Fibroblast of lung (primary cell): ENCODE measurements around the gene INSRR. TPM values are rescaled to one million over a fixed set of nuclear protein-coding genes. Genes with fewer than 3 reads are reported as not detected.

Source experiments
- DNase-seq, 2 donors: peaks; one replicate each; pipeline versions ENCODE4 v3.0.0 to v3.0.0-alpha.2; 2010; ENCODE audit warnings: low read depth in 2 of 2
- H2AFZ ChIP-seq: 2 replicates; pipeline ENCODE4 v1.5.1; 2012; ENCODE audit warnings: low read length, control low read depth, inconsistent platforms
- H3K27ac ChIP-seq: 2 replicates; pipeline ENCODE4 v1.5.1; 2011; ENCODE audit warnings: low read length, control low read depth; ENCODE audit not compliant: insufficient read depth
- H3K27me3 ChIP-seq: 2 replicates; pipeline ENCODE4 v1.5.1; 2011; ENCODE audit warnings: mild to moderate bottlenecking, low read length; ENCODE audit not compliant: control insufficient read depth, insufficient read depth
- H3K36me3 ChIP-seq: 2 replicates; pipeline ENCODE4 v1.5.1; 2011; ENCODE audit warnings: low read length; ENCODE audit not compliant: control insufficient read depth, insufficient read depth
- H3K4me1 ChIP-seq: 2 replicates; pipeline ENCODE4 v1.5.1; 2011; ENCODE audit warnings: low read length; ENCODE audit not compliant: control insufficient read depth, insufficient read depth; ENCODE audit errors: extremely low read depth
- H3K4me2 ChIP-seq: 2 replicates; pipeline ENCODE4 v1.5.1; 2011; ENCODE audit warnings: low read length, control low read depth; ENCODE audit not compliant: insufficient read depth; ENCODE audit errors: extremely low read depth
- H3K4me3 ChIP-seq, 4 experiments: fragments of 200-600 bp in 1 of 4; sonication (generic) in 1 of 4; replicated peaks in 1 of 4; 2 replicates each; pipeline ENCODE4 v1.5.1; 2011 to 2016; ENCODE audit warnings: low read length in 4 of 4, low read depth in 3 of 4, mild to moderate bottlenecking in 3 of 4, control low read depth in 2 of 4, inconsistent platforms in 1 of 4, mixed read lengths in 1 of 4; ENCODE audit not compliant: insufficient read depth in 1 of 4; ENCODE audit errors: control extremely low read depth in 1 of 4
- H3K79me2 ChIP-seq: 2 replicates; pipeline ENCODE4 v1.5.1; 2012; ENCODE audit warnings: mild to moderate bottlenecking, low read length, inconsistent platforms; ENCODE audit not compliant: control insufficient read depth, insufficient read depth
- H3K9ac ChIP-seq: 2 replicates; pipeline ENCODE4 v1.5.1; 2011; ENCODE audit warnings: mild to moderate bottlenecking, low read length, control low read depth; ENCODE audit not compliant: insufficient read depth
- H3K9me3 ChIP-seq: 2 replicates; pipeline ENCODE4 v1.5.1; 2012; ENCODE audit warnings: low read depth, low read length; ENCODE audit not compliant: control insufficient read depth, insufficient read depth
- H4K20me1 ChIP-seq: 2 replicates; pipeline ENCODE4 v1.5.1; 2011; ENCODE audit warnings: low read length; ENCODE audit not compliant: control insufficient read depth, insufficient read depth; ENCODE audit errors: extremely low read depth
- CTCF ChIP-seq, 2 donors: IDR thresholded peaks in 1 of 2; conservative IDR thresholded peaks in 1 of 2; 1 replicate in 1 of 2; 2 replicates in 1 of 2; pipeline ENCODE4 v1.5.1; 2011 to 2012; ENCODE audit warnings: low read length in 2 of 2, control low read depth in 1 of 2, inconsistent platforms in 1 of 2, low read depth in 1 of 2, mild to moderate bottlenecking in 1 of 2
- EZH2 ChIP-seq: IDR thresholded peaks from 2 replicates; pipeline ENCODE4 v1.5.1; 2012; ENCODE audit warnings: low read length, control low read depth, mild to moderate bottlenecking; ENCODE audit errors: missing control alignments
- polyA plus RNA-seq, 2 donors: library from polyadenylated mRNA; depleted of rRNA in 1 of 2; stranded (reverse) in 1 of 2; unstranded in 1 of 2; fragments of >200 nt; gene quantifications; 2 replicates each; pipeline ENCODE4 v1.2.1, GENCODE V29; 2011 to 2012; ENCODE audit warnings: missing spikeins in 1 of 2
- total RNA-seq: library from RNA; depleted of rRNA; stranded (reverse); fragments of >200 nt; gene quantifications from 2 replicates; pipeline ENCODE4 v1.2.1, GENCODE V29; 2014

The INSRR gene
- total and polyA plus RNA-seq, 2 donors (not counting 1 experiment from before 2014, with no cell fraction given) = not detected

- TF ChIP-seq EZH2 = no peak
- no peak for TF ChIP-seq CTCF (conservative IDR thresholded peaks at IDR 0.05 in 1 of 2, IDR thresholded peaks at IDR 0.05 in 1 of 2; ENCODE audit: low read depth in 1 of 2, low read length in 2 of 2)
- Histone ChIP-seq H3K36me3 (no peaks in the 10 kb centered on the region), H3K4me3 (no peak overlapping the region), H3K4me2 (no peak overlapping the region), H4K20me1 (no peaks in the 10 kb centered on the region), H3K79me2 (no peaks in the 10 kb centered on the region), H3K27me3 (peaks cover 26% of the 10 kb centered on the region), H3K9me3 (no peaks in the 10 kb centered on the region), H2AFZ (no peak overlapping the region), H3K9ac (no peak overlapping the region), H3K4me1 (no peaks in the 10 kb centered on the region), H3K27ac (no peak overlapping the region)
- no peak for DNase-seq
These were observed 36.2 kb downstream of the INSRR start for GRCh38 chr1:156822680-156823079.

- no peak overlapping the region for H3K9ac ChIP-seq
These were observed 37.1 kb downstream of the INSRR start for GRCh38 chr1:156821801-156822200.

GRCh38 chr1:156816561-156817328 is 42.2 kb downstream of the INSRR start, which contains the start of gene SH2D2A:
SH2D2A (minus strand) TSS chr1:156816848; CDS start chr1:156816708, 140 bp downstream.
- no peaks in the 10 kb centered on the region for H3K36me3 ChIP-seq
- H3K4me2 ChIP-seq = no peak within 1 kb of the TSS
- no peaks in the 10 kb centered on the region for H3K79me2 ChIP-seq
- no peak within 1 kb of the TSS for H2AFZ ChIP-seq
- H3K27me3 ChIP-seq = peaks cover 10% of the 10 kb centered on the region
- peaks cover 16% of the 10 kb centered on the region for H3K4me1 ChIP-seq
- no peaks in the 10 kb centered on the region for H4K20me1 ChIP-seq
- H3K27ac ChIP-seq = peak within 1 kb of the TSS; percentile 27
- H3K9me3 ChIP-seq = no peaks in the 10 kb centered on the region
- H3K9ac ChIP-seq = no peak within 1 kb of the TSS
- TF ChIP-seq CTCF (conservative IDR thresholded peaks at IDR 0.05 in 1 of 2, IDR thresholded peaks at IDR 0.05 in 1 of 2; ENCODE audit: low read depth in 1 of 2, low read length in 2 of 2) (no peak), EZH2 (no peak)
- H3K4me3 ChIP-seq = no peak within 1 kb of the TSS
- no peak for DNase-seq

More at GRCh38 chr1:156821801-156822200, 37.1 kb downstream of the INSRR start:
- Histone ChIP-seq H3K4me3 (no peak overlapping the region), H3K79me2 (no peaks in the 10 kb centered on the region), H3K4me1 (no peaks in the 10 kb centered on the region), H3K4me2 (no peak overlapping the region), H3K36me3 (no peaks in the 10 kb centered on the region), H3K9me3 (no peaks in the 10 kb centered on the region), H2AFZ (no peak overlapping the region), H3K27me3 (peaks cover 26% of the 10 kb centered on the region), H3K27ac (no peak overlapping the region), H4K20me1 (no peaks in the 10 kb centered on the region)
- TF ChIP-seq CTCF (conservative IDR thresholded peaks at IDR 0.05 in 1 of 2, IDR thresholded peaks at IDR 0.05 in 1 of 2; ENCODE audit: low read depth in 1 of 2, low read length in 2 of 2) (no peak), EZH2 (no peak)
- peak; percentile 23 to 86 for DNase-seq
